Esophagus squamous epithelium (tissue), 5 donors: ENCODE results near the gene NFATC2. TPM values are rescaled to one million over a fixed set of nuclear protein-coding genes. Genes with fewer than 3 reads are reported as not detected.

Experiments
- DNase-seq: peaks from one replicate; lab custom pipeline; 2025; lab: John Stamatoyannopoulos, UW
- H3K27ac ChIP-seq, 4 donors: fragments of 200-600 bp; sonication (generic); one replicate each; pipeline ENCODE4 v1.5.1; 2016 to 2019; ENCODE audit warnings: mild to moderate bottlenecking in 1 of 4
- H3K27me3 ChIP-seq, 4 donors: fragments of 200-600 bp; sonication (generic); 1 replicate in 3 of 4; 2 replicates in 1 of 4; pipeline versions ENCODE4 v1.5.1 to v1.6.0; 2017 to 2021; ENCODE audit warnings: antibody characterized with exemption in 1 of 4
- H3K36me3 ChIP-seq, 3 donors: fragments of 200-600 bp; sonication (generic); one replicate each; pipeline ENCODE4 v1.5.1; 2016 to 2019
- H3K4me1 ChIP-seq, 3 donors: fragments of 200-600 bp; sonication (generic); one replicate each; pipeline ENCODE4 v1.5.1; 2017 to 2019
- H3K4me3 ChIP-seq, 4 donors: fragments of 200-600 bp; sonication (generic); 1 replicate in 3 of 4; 2 replicates in 1 of 4; pipeline ENCODE4 v1.5.1; 2016 to 2019; ENCODE audit warnings: mild to moderate bottlenecking in 2 of 4, moderate library complexity in 1 of 4
- H3K9me3 ChIP-seq, 3 donors: fragments of 200-600 bp; sonication (generic); one replicate each; pipeline ENCODE4 v1.5.1; 2016 to 2019
- CTCF ChIP-seq, 6 experiments: fragments of 450-650 bp in 4 of 6; fragments of 200-600 bp in 2 of 6; sonication (generic) in 2 of 6; IDR thresholded peaks; one replicate each; pipeline ENCODE4 v1.5.1; 2016 to 2019; ENCODE audit warnings: antibody characterized with exemption in 6 of 6, mild to moderate bottlenecking in 4 of 6, moderate library complexity in 4 of 6
- POLR2A ChIP-seq, 4 donors: fragments of 450-650 bp; IDR thresholded peaks; one replicate each; pipeline ENCODE4 v1.6.1; 2017; ENCODE audit warnings: antibody characterized with exemption in 4 of 4, mild to moderate bottlenecking in 4 of 4, moderate library complexity in 3 of 4
- WGBS, 2 donors: methylation state at CpG; one replicate each; pipeline ENCODE4 v1.1.5; 2018; 5-methylcytosine and 5-hydroxymethylcytosine counted together
- intact Hi-C: fragments of 100-400 bp; cut with DNase I; formaldehyde crosslinking; loops from one replicate; pipeline ENCODE4 v1.15.0; 2022
- total RNA-seq, 4 donors: library from RNA; depleted of rRNA; stranded (reverse); fragments of >200 nt; gene quantifications; one replicate each; pipeline ENCODE4 v1.1.0, GENCODE V29; 2016
- donor health status: DM: yes; HTN: yes; CAD: no.

NFATC2 gene
- total RNA-seq, 4 donors from 2014 or later = 0.83 to 6.7 (median 1.4) TPM

GRCh38 chr20:51413857-51414256 lies 128.7 kb downstream of the NFATC2 start:
- H3K4me1 ChIP-seq = peaks cover 0 to 65% (median 17%) of the 10 kb centered on the region in 3 donors
- H3K9me3 ChIP-seq = no peaks in the 10 kb centered on the region
- no peak overlapping the region for H3K4me3 ChIP-seq
- DNase-seq = no peak
- no peaks in the 10 kb centered on the region for H3K27me3 ChIP-seq
- TF ChIP-seq CTCF (IDR thresholded peaks at IDR 0.05) = no peak
- H3K27ac ChIP-seq = peak overlapping the region in 3 of 4 donors; percentile 9 to 70 (median 19)
- H3K36me3 ChIP-seq = peaks cover 0 to 6% (median 0%) of the 10 kb centered on the region in 3 donors
- intact Hi-C loops = no loop called here
- 71 to 82% methylated on average over 4 to 5 of the region's 5 CpGs for WGBS, 2 donors

GRCh38 chr20:51412951-51413481 lies 129.5 kb downstream of the NFATC2 start:
- Histone ChIP-seq H3K4me3 (peak overlapping the region in 1 of 4 donors; percentile 2), H3K4me1 (peaks cover 0 to 65% (median 17%) of the 10 kb centered on the region in 3 donors), H3K9me3 (no peaks in the 10 kb centered on the region), H3K36me3 (peaks cover 0 to 8% (median 0%) of the 10 kb centered on the region in 3 donors), H3K27me3 (no peaks in the 10 kb centered on the region), H3K27ac (peak overlapping the region in 3 of 4 donors; percentile 19 to 70 (median 70))
- TF ChIP-seq POLR2A (IDR thresholded peaks at IDR 0.05) (no peak), CTCF (IDR thresholded peaks at IDR 0.05) (no peak)
- WGBS, 2 donors = 28 to 50% methylated on average over 3 to 7 of the region's 15 CpGs
- no peak for DNase-seq
- intact Hi-C loops = no loop called here

GRCh38 chr20:51412333-51412871 lies 130.1 kb downstream of the NFATC2 start:
- intact Hi-C loops = no loop called here
- TF ChIP-seq POLR2A (IDR thresholded peaks at IDR 0.05) = no peak
- no peak for TF ChIP-seq CTCF (IDR thresholded peaks at IDR 0.05)
- WGBS, 2 donors = 25% methylated on average over 2 of the region's 12 CpGs; no CpG with 5 or more reads in 1 of the 2 donors
- peak overlapping the region in 3 of 4 donors; percentile 63 to 70 (median 70) for H3K27ac ChIP-seq
- DNase-seq = no peak
- H3K36me3 ChIP-seq = peaks cover 0 to 8% (median 0%) of the 10 kb centered on the region in 3 donors
- H3K4me1 ChIP-seq = peaks cover 0 to 65% (median 17%) of the 10 kb centered on the region in 3 donors
- no peaks in the 10 kb centered on the region for H3K9me3 ChIP-seq
- H3K4me3 ChIP-seq = peak overlapping the region in 1 of 4 donors; percentile 2
- no peaks in the 10 kb centered on the region for H3K27me3 ChIP-seq

- no peak for TF ChIP-seq POLR2A (IDR thresholded peaks at IDR 0.05)
- no peak for TF ChIP-seq CTCF (IDR thresholded peaks at IDR 0.05)
- Histone ChIP-seq H3K4me3 (no peak overlapping the region), H3K36me3 (peaks cover 0 to 8% (median 0%) of the 10 kb centered on the region in 3 donors), H3K9me3 (no peaks in the 10 kb centered on the region), H3K4me1 (peaks cover 0 to 64% (median 17%) of the 10 kb centered on the region in 3 donors), H3K27ac (peak overlapping the region in 3 of 4 donors; percentile 63 to 70 (median 70)), H3K27me3 (no peaks in the 10 kb centered on the region)
- WGBS, 2 donors = 100% methylated on average over 1 of the region's 1 CpG; no CpG with 5 or more reads in 1 of the 2 donors
- intact Hi-C loops = no loop called here
- DNase-seq = no peak
These were observed 130.6 kb downstream of the NFATC2 start for GRCh38 chr20:51411870-51412269.

- no peak for TF ChIP-seq POLR2A (IDR thresholded peaks at IDR 0.05)
- intact Hi-C loops = no loop called here
- WGBS, 2 donors = 95 to 100% methylated on average over 1 to 4 of the region's 4 CpGs
- Histone ChIP-seq H3K36me3 (peaks cover 0 to 8% (median 0%) of the 10 kb centered on the region in 3 donors), H3K9me3 (no peaks in the 10 kb centered on the region), H3K27ac (no peak overlapping the region), H3K27me3 (no peaks in the 10 kb centered on the region), H3K4me3 (no peak overlapping the region), H3K4me1 (peaks cover 0 to 57% (median 17%) of the 10 kb centered on the region in 3 donors)
- DNase-seq = no peak
These were observed 131.8 kb downstream of the NFATC2 start for GRCh38 chr20:51410586-51411325.
